Type B pancreatic cell (in vitro differentiated cells): Measurements from ENCODE around the gene MAP3K1. TPM values are rescaled to one million over a fixed set of nuclear protein-coding genes. Genes with fewer than 3 reads are reported as not detected.

Source experiments
- DNase-seq: peaks from one replicate; pipeline ENCODE4 v3.0.0; 2021; ENCODE audit warnings: mixed read lengths; ENCODE audit not compliant: unreplicated experiment; ENCODE audit errors: extremely low spot score
- H3K27ac Mint-ChIP-seq: 2 replicates; pipeline ENCODE4 v1.8.0; 2021; ENCODE audit warnings: mild to moderate bottlenecking, mixed read lengths
- H3K27me3 Mint-ChIP-seq: 2 replicates; pipeline ENCODE4 v1.8.0; 2021; ENCODE audit warnings: mixed read lengths
- H3K36me3 Mint-ChIP-seq: 2 replicates; pipeline ENCODE4 v1.8.0; 2021; ENCODE audit warnings: mixed read lengths
- H3K4me1 Mint-ChIP-seq: one replicate; pipeline ENCODE4 v1.8.0; 2021; ENCODE audit warnings: mixed read lengths; ENCODE audit not compliant: unreplicated experiment
- H3K4me3 Mint-ChIP-seq: 2 replicates; pipeline ENCODE4 v1.8.0; 2021; ENCODE audit warnings: mild to moderate bottlenecking, mixed read lengths
- H3K9me3 Mint-ChIP-seq: 2 replicates; pipeline ENCODE4 v1.8.0; 2021; ENCODE audit warnings: mixed read lengths
- total RNA-seq: library from RNA; stranded (reverse); gene quantifications from 2 replicates; pipeline ENCODE4 v1.2.1, GENCODE V29; 2021; ENCODE audit warnings: low replicate concordance
- TF ChIP-seq, protein P1 (sequence below): fragments of 200-600 bp; sonication (generic); conservative IDR thresholded peaks from 2 replicates; pipeline ENCODE4 v1.5.0; 2021; ENCODE audit warnings: antibody characterized with exemption, mild to moderate bottlenecking

MAP3K1 gene
- total RNA-seq, 1 donor from 2014 or later: 48.4 TPM

DNA sequence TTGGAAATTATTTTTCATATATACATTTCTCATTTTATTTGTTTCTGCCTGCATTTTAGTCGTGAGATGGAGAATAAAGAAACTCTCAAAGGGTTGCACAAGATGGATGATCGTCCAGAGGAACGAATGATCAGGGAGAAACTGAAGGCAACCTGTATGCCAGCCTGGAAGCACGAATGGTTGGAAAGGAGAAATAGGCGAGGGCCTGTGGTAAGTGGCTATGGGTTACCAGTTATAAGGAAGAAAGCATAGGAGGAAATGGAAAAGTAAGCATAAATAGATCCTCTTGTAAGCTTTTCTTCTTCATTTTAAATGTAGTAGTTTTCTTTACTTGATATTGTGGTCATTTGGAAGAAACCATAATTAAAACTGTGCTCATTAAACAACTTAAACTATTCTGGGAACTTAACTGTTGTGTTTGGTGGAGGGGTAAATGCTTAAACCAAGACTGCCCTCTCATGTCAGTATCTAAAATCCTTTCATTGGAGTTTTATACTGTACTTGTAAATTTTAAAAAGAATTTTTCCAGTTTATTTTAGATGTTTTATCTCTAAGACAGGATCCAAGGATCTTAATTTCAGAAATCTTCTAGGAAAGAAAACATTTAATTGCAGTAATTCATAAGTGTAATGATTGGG is 41.3 kb downstream of the MAP3K1 start:
- TF ChIP-seq, protein P1, sequence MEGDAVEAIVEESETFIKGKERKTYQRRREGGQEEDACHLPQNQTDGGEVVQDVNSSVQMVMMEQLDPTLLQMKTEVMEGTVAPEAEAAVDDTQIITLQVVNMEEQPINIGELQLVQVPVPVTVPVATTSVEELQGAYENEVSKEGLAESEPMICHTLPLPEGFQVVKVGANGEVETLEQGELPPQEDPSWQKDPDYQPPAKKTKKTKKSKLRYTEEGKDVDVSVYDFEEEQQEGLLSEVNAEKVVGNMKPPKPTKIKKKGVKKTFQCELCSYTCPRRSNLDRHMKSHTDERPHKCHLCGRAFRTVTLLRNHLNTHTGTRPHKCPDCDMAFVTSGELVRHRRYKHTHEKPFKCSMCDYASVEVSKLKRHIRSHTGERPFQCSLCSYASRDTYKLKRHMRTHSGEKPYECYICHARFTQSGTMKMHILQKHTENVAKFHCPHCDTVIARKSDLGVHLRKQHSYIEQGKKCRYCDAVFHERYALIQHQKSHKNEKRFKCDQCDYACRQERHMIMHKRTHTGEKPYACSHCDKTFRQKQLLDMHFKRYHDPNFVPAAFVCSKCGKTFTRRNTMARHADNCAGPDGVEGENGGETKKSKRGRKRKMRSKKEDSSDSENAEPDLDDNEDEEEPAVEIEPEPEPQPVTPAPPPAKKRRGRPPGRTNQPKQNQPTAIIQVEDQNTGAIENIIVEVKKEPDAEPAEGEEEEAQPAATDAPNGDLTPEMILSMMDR: no peak
- Mint-ChIP-seq H3K9me3 (no peaks in the 10 kb centered on the region), H3K36me3 (peaks cover 11% of the 10 kb centered on the region), H3K4me3 (no peak overlapping the region), H3K4me1 (peaks cover 31% of the 10 kb centered on the region), H3K27ac (no peak overlapping the region), H3K27me3 (no peaks in the 10 kb centered on the region)
- no peak for DNase-seq

DNA sequence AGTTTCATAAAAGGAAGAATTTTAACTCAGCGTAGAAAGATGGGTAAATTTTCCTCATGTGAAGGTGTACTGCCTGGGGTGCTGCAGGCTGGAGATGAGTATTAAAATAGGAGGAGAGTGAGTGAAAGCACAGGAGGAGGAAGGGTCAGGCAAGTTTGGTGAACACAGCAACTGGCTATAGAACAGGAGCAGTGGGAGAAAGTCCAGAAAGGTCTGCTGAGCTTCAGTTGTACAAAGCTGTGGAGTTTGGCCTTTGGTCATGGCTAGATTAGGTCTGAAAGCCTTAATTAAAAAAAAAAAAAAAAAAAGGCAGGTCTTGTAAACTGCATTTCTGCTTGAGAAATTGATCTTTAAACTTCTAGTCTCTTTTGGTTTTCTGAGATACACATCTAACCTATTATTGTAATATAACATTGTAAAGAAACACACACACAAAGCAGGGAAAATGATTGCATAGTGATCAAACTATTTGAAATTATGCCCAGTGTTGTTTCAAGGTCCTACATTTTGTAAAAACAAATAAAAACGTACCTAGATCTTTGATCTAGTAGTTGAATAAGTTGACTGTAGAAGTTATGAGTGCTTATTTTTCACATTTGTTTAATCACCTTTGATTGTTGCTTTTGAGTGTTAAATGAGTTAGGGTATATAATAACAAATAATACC is 43.6 kb downstream of the MAP3K1 start:
- TF ChIP-seq, protein P1: no peak
- Mint-ChIP-seq H3K4me1 (peaks cover 15% of the 10 kb centered on the region), H3K4me3 (no peak overlapping the region), H3K27ac (no peak overlapping the region), H3K9me3 (no peaks in the 10 kb centered on the region), H3K27me3 (no peaks in the 10 kb centered on the region), H3K36me3 (peaks cover 25% of the 10 kb centered on the region)
- no peak for DNase-seq

DNA sequence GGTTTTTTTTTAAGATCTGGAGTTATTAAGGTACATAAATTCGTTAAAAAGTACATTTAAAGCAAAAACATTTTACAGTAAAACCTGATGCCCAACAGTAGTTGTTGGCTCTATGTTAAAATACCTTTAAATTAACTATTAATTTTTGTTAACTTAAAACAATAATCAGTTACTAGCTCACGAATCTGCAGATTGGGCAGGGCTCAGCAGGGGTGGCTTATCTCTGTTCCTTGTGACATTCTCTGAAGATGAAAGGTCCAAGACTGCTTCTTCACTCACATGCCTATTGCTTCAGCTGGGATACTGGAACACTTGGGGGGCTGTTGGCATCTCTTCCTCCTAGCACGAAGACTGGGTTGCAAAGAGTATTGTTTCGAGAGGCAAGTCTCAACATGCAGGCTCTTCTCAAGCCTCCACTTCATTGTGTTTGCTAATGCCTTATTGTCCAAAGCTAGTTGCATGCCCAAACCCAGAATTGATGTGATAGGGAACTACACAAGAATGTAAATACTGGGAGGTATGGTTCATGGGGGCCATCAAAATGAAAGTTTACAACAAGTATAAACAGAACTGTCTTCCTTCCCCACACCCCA is 46.6 kb downstream of the MAP3K1 start:
- peaks cover 4% of the 10 kb centered on the region for H3K4me1 Mint-ChIP-seq
- H3K27ac Mint-ChIP-seq: no peak overlapping the region
- H3K9me3 Mint-ChIP-seq: no peaks in the 10 kb centered on the region
- peaks cover 30% of the 10 kb centered on the region for H3K36me3 Mint-ChIP-seq
- DNase-seq: no peak
- TF ChIP-seq, protein P1: no peak
- H3K27me3 Mint-ChIP-seq: no peaks in the 10 kb centered on the region
- H3K4me3 Mint-ChIP-seq: no peak overlapping the region

DNA sequence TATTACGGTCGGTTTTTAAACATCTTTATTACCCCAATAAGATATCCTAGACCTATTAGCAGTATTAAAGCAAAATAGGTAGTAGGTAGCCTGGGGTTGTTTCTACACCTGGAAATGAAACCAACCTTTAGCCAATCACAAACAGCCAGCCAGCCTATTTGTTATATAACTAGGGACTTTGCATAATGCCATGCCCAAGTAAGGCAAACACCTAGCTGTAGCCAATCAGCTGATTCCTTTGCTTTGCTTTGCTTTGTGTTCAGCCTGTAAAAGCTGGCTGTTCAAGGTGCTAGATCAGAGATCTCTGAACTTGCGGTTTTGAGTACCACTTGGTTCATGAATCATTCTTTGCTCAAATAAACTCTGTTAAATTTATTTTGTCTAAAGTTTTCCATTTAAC is 47.6 kb downstream of the MAP3K1 start:
- Mint-ChIP-seq H3K36me3 (peaks cover 30% of the 10 kb centered on the region), H3K4me3 (no peak overlapping the region), H3K27ac (no peak overlapping the region), H3K9me3 (no peaks in the 10 kb centered on the region), H3K27me3 (no peaks in the 10 kb centered on the region), H3K4me1 (peaks cover 4% of the 10 kb centered on the region)
- TF ChIP-seq, protein P1: no peak
- DNase-seq: no peak

DNA sequence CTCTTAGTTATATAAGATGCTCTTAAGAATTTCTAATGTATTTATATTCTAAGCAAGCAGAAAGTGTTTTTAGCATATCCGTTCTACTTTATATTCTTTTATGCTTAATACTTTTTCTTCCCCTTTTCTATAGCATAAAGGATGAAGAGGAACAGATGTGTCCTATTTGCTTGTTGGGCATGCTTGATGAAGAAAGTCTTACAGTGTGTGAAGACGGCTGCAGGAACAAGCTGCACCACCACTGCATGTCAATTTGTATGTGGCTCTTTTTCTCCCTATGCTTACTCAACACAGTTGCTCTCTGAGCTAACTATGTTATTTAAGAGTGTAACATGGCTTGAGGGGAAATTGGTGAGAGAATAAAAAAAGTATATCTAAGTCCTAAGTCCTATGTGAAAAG is 56.4 kb downstream of the MAP3K1 start:
- TF ChIP-seq, protein P1: no peak
- no peaks in the 10 kb centered on the region for H3K9me3 Mint-ChIP-seq
- no peaks in the 10 kb centered on the region for H3K4me1 Mint-ChIP-seq
- H3K27me3 Mint-ChIP-seq: no peaks in the 10 kb centered on the region
- no peak for DNase-seq
- no peak overlapping the region for H3K27ac Mint-ChIP-seq
- H3K36me3 Mint-ChIP-seq: peaks cover 41% of the 10 kb centered on the region
- no peak overlapping the region for H3K4me3 Mint-ChIP-seq
